Adrenal gland (tissue), 12 donors: Measurements from ENCODE around the gene BGN. TPM values are rescaled to one million over a fixed set of nuclear protein-coding genes. Genes with fewer than 3 reads are reported as not detected.

Experiments used
- DNase-seq, 7 donors: peaks; one replicate each; pipeline ENCODE4 v3.0.0-alpha.2; 2019 to 2020
- H3K27ac ChIP-seq, 5 donors: fragments of 200-600 bp; sonication (generic) in 4 of 5; 1 replicate in 3 of 5; 2 replicates in 2 of 5; pipeline versions ENCODE4 v1.5.1 to v1.8.0; 2016 to 2020; ENCODE audit warnings: mild to moderate bottlenecking in 1 of 5
- H3K27me3 ChIP-seq: fragments of 200-600 bp; 2 replicates; pipeline ENCODE4 v1.8.0; 2021
- H3K36me3 ChIP-seq, 2 donors: fragments of 200-600 bp; replicated peaks in 1 of 2; 1 replicate in 1 of 2; 2 replicates in 1 of 2; pipeline versions ENCODE4 v1.5.1 to v1.8.0; 2018 to 2022
- H3K4me1 ChIP-seq, 2 donors: fragments of 200-600 bp; replicated peaks in 1 of 2; 1 replicate in 1 of 2; 2 replicates in 1 of 2; pipeline versions ENCODE4 v1.5.1 to v1.8.0; 2018 to 2021
- H3K4me3 ChIP-seq, 4 donors: fragments of 200-600 bp; sonication (generic) in 3 of 4; one replicate each; pipeline ENCODE4 v1.5.1; 2016 to 2018
- H3K9me3 ChIP-seq, 3 donors: fragments of 200-600 bp; sonication (generic) in 1 of 3; replicated peaks in 1 of 3; 1 replicate in 2 of 3; 2 replicates in 1 of 3; pipeline versions ENCODE4 v1.5.1 to v1.8.0; 2016 to 2021
- POLR2A ChIP-seq, 2 donors: fragments of 450-650 bp; IDR thresholded peaks; one replicate each; pipeline ENCODE4 v1.6.1; 2017; ENCODE audit warnings: antibody characterized with exemption in 2 of 2, mild to moderate bottlenecking in 2 of 2, moderate library complexity in 1 of 2
- WGBS, 4 donors: extraction: QIAGEN DNeasy Blood & Tissue Kit in 2 of 4; methylation state at CpG; one replicate each; pipeline versions ENCODE4 v1.1.5 to v1.1.7; 2013 to 2017; 5-methylcytosine and 5-hydroxymethylcytosine counted together
- intact Hi-C, 2 donors: fragments of 100-400 bp; cut with DNase I; formaldehyde crosslinking; loops; one replicate each; pipeline versions ENCODE4 v1.14.1 to v1.15.0; 2022 to 2023
- polyA plus RNA-seq, 3 donors: library from polyadenylated mRNA; stranded (reverse); fragments of 200-250 nt in 2 of 3; fragments of 350-450 nt in 1 of 3; fragmentation: Illumina TruSeq in 1 of 3; extraction: RNeasy Lipid Tissue Mini Kit (QIAGEN cat#74804) in 1 of 3; gene quantifications; one replicate each; pipeline ENCODE4 v1.2.3, GENCODE V29; 2013 to 2014
- total RNA-seq, 9 donors: library from RNA; depleted of rRNA in 4 of 9; stranded (reverse); fragments of >200 nt in 4 of 9; fragments of 120-200 nt in 1 of 9; fragmentation: NEBNext Ultra II Directional in 1 of 9; extraction: Animal tissue kit (Norgen Biotek cat#: 25700) in 1 of 9; gene quantifications; one replicate each; pipeline versions ENCODE4 v1.1.0 to v1.2.4, GENCODE V29; 2013 to 2023
- TF ChIP-seq, protein P1 (sequence below), 6 experiments: fragments of 450-650 bp in 4 of 6; fragments of 200-600 bp in 2 of 6; sonication (generic) in 1 of 6; IDR thresholded peaks; 1 replicate in 5 of 6; 2 replicates in 1 of 6; pipeline versions ENCODE4 v1.5.1 to v1.8.0; 2016 to 2021; ENCODE audit warnings: antibody characterized with exemption in 6 of 6, mild to moderate bottlenecking in 2 of 6, moderate library complexity in 1 of 6
- donor health status: healthy with polysubstance abuse.
- donor health status: Bipolar disorder and iron deficiency.
- donor health status: DM: yes; HTN: yes; CAD: no.
- donor health status: DM: no; HTN: no; CAD: no.
- donor health status: DM: no; HTN: no; CAD: no.
- donor health status: DM: yes; HTN: yes; CAD: no.

BGN gene
- total and polyA plus RNA-seq, 12 donors, result 18.9 to 598 (median 247) TPM

DNA sequence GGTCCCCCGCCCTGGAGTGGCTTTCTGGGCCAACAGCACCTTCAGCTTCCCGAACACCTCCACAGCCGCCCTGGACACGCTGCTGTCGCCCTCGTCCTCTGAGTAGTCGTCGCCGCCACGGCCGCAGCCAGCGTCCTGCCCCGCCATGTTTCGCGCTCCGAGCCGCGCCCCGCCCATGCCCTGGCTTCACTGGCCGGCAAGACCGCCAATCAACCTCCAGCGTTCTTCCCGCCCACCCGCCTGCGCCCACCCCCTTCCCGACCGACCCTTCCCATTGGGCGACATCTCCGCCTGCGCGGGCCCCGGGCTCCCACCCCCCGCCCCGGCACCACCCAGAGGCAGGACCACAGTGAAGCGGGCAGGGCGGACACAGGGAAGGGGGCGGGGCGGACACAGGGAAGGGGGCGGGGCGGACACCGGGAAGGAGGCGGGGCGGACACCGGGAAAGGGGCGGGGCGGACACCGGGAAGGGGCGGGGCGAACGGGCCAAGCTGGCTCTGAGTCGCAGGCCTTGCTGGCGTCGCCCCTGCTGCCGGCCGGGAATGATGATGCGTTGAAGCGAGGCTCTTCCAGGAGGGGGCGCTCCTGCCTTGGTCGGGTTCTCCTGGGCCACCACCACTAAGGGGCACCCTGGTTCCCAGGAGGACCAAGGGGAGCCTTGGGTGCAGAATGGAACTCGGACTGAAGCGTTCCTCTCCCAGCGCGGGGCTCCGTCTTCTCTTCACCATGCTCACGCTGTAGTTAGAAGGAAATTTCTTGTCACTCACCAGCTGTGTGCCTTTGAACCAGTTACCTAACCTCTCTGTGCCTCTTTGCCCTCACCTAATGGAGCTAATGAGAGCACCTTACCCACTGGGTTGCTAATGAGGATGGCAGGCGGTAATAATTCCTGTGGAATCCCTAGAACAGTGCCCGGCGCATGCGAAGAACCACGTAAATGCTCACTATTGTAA, 24.1 kb upstream of the BGN start, which contains the start of gene HAUS7:
TSS of gene HAUS7 (minus strand) at position 166 of the 953 bp plus-strand sequence. CDS start at position 147, 19 bp downstream.
- H3K27me3 ChIP-seq, result no peaks in the 10 kb centered on the region
- intact Hi-C loops, result no loop called here
- H3K4me1 ChIP-seq, result no peaks in the 10 kb centered on the region
- H3K9me3 ChIP-seq, result no peaks in the 10 kb centered on the region
- H3K36me3 ChIP-seq, result no peaks in the 10 kb centered on the region
- H3K4me3 ChIP-seq, result peak within 1 kb of the TSS in 2 of 4 donors; percentile 10 to 70
- TF ChIP-seq POLR2A (IDR thresholded peaks at IDR 0.05), result no peak
- TF ChIP-seq, protein P1, sequence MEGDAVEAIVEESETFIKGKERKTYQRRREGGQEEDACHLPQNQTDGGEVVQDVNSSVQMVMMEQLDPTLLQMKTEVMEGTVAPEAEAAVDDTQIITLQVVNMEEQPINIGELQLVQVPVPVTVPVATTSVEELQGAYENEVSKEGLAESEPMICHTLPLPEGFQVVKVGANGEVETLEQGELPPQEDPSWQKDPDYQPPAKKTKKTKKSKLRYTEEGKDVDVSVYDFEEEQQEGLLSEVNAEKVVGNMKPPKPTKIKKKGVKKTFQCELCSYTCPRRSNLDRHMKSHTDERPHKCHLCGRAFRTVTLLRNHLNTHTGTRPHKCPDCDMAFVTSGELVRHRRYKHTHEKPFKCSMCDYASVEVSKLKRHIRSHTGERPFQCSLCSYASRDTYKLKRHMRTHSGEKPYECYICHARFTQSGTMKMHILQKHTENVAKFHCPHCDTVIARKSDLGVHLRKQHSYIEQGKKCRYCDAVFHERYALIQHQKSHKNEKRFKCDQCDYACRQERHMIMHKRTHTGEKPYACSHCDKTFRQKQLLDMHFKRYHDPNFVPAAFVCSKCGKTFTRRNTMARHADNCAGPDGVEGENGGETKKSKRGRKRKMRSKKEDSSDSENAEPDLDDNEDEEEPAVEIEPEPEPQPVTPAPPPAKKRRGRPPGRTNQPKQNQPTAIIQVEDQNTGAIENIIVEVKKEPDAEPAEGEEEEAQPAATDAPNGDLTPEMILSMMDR (IDR thresholded peaks at IDR 0.05), result peak; percentile 35 to 74 (median 66)
- peak; percentile 88 to 92 (median 90) for DNase-seq
- peak within 1 kb of the TSS in 2 of 5 donors; percentile 57 to 78 for H3K27ac ChIP-seq
- 10 to 51% (median 27%) methylated on average over 19 to 59 of the region's 70 CpGs; no CpG with 5 or more reads in 1 of the 4 donors for WGBS, 4 donors

DNA sequence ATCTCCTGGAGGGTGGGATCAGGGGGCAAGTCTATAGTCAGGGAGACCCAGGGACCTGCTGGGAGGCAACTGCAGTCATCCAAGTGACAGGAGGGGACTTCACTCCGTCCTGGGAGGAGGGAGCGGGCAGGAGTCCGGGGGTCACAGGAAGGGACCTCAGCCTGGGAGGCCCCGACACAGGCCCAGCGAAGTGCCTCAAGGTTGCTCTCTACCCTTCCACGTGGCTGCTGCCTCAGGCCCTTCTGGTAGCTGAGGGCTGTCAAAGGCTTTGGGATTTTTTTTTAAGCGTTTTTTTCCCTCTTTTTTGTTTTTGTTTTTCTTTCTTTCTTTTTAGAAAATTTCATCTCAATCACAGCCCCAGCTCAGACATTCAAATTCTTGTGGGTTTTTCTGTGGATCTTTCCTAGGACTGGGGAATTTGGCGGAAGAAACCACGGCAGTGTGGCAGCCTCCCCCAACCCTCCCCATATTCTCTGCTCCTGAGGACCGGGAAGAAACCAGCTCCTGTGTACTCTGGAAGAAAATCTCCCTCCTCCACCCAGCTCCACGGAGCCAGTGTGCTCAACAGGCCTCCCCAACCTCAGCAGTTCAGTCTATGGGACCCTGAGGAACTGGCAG, 23.0 kb upstream of the BGN start:
- H3K27ac ChIP-seq, result no peak overlapping the region
- H3K4me1 ChIP-seq, result no peaks in the 10 kb centered on the region
- intact Hi-C loops, result no loop called here
- no peak for DNase-seq
- H3K27me3 ChIP-seq, result no peaks in the 10 kb centered on the region
- WGBS, 4 donors, result 59 to 74% (median 61%) methylated on average over 6 to 11 of the region's 11 CpGs
- no peak overlapping the region for H3K4me3 ChIP-seq
- H3K9me3 ChIP-seq, result no peaks in the 10 kb centered on the region
- TF ChIP-seq, protein P1 (IDR thresholded peaks at IDR 0.05), result no peak
- no peak for TF ChIP-seq POLR2A (IDR thresholded peaks at IDR 0.05)
- no peaks in the 10 kb centered on the region for H3K36me3 ChIP-seq

DNA sequence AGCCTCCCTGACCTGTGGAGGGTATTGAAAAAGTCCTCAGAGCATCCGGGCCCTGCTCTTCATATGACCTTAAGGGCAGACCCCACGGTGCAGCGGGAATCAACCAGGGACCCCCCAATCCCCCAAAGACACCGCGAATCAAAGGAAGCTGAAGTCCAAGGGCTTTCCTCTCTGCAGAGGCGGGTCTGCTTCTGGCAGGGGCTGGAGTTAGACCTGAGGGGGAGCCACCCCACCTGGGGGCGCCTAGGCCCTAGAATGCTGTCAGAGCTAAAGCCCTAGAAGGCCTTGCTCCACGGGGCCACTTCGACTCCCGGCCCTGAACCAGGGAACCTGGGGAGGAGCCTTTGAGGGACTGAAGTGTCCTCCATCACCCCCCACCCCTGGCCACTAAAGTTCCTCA, 21.7 kb upstream of the BGN start:
- no peak for DNase-seq
- H3K27ac ChIP-seq, result no peak overlapping the region
- H3K4me3 ChIP-seq, result no peak overlapping the region
- WGBS, 4 donors, result 83 to 92% (median 86%) methylated on average over 1 to 10 of the region's 10 CpGs; no CpG with 5 or more reads in 1 of the 4 donors
- intact Hi-C loops, result no loop called here
- TF ChIP-seq, protein P1 (IDR thresholded peaks at IDR 0.05), result no peak
- no peak for TF ChIP-seq POLR2A (IDR thresholded peaks at IDR 0.05)
- no peaks in the 10 kb centered on the region for H3K4me1 ChIP-seq
- H3K27me3 ChIP-seq, result no peaks in the 10 kb centered on the region
- no peaks in the 10 kb centered on the region for H3K9me3 ChIP-seq
- H3K36me3 ChIP-seq, result no peaks in the 10 kb centered on the region

DNA sequence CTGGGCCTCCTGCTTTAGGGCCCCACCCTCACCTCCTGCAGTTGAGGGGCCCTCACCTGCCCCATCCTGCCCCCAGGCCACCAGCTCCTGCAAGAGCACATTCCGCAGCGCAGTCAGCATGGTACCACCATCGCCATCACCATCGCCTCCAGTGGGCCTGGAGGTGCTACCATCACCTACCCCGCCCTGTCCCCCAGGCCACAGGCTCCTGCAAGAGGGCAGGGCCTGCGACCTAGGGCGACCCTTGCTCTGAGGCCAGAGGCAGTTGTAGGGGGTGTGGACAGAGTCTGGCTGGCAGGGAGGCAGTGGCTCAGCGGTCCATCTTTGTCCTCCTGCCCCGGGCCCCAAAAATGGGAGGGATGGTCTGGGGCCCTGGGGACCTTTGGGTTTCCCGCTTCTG, 20.5 kb upstream of the BGN start:
- intact Hi-C loops, result no loop called here

More for the DNA sequence above, 20.5 kb upstream of the BGN start:
- Histone ChIP-seq H3K27me3 (no peaks in the 10 kb centered on the region), H3K36me3 (no peaks in the 10 kb centered on the region), H3K4me3 (peak overlapping the region in 1 of 4 donors; percentile 26), H3K27ac (peak overlapping the region in 1 of 5 donors; percentile 10), H3K9me3 (no peaks in the 10 kb centered on the region), H3K4me1 (no peaks in the 10 kb centered on the region)
- TF ChIP-seq, protein P1 (IDR thresholded peaks at IDR 0.05), result no peak
- TF ChIP-seq POLR2A (IDR thresholded peaks at IDR 0.05), result no peak
- WGBS, 4 donors, result 75 to 100% (median 84%) methylated on average over 1 to 10 of the region's 10 CpGs; no CpG with 5 or more reads in 1 of the 4 donors
- DNase-seq, result no peak
